IMR-90 (cell line): ENCODE data around the gene SF3B3. TPM values are rescaled to one million over a fixed set of nuclear protein-coding genes. Genes with fewer than 3 reads are reported as not detected.
A peak's percentile ranks its signal among the peaks of the same experiment; 100 is the strongest.

Experiments used
- ATAC-seq: fragments of 200-7000 bp; cut with Tn5 transposase; 2 replicates; pipeline ENCODE4 v1.9.1; 2020; ENCODE audit warnings: low read depth, mild to moderate bottlenecking, moderate library complexity
- BruUV-seq: library from RNA; stranded (reverse); fragments of 400-500 nt; replicated peaks from 2 replicates; lab custom pipeline; 2021; lab: Mats Ljungman, UMichigan
- CTCF ChIA-PET: fragments of 300-600 bp; formaldehyde crosslinking; extraction: SDS; loops from one replicate; lab custom pipeline; 2021; ENCODE audit warnings: antibody characterized with exemption; lab: Yijun Ruan, JAX
- POLR2A ChIA-PET: fragments of 300-600 bp; sonication (Branson Sonifier 250); formaldehyde crosslinking; loops from one replicate; lab custom pipeline; 2022; ENCODE audit warnings: antibody characterized with exemption; ENCODE audit not compliant: unreplicated experiment; lab: Charles Lee
- DNase-seq: peaks from one replicate; pipeline ENCODE4 v3.0.0; 2013
- H2AFZ ChIP-seq: replicated peaks from 2 replicates; pipeline ENCODE3; 2013; ENCODE audit warnings: low read length, mild to moderate bottlenecking; ENCODE audit not compliant: poor library complexity
- H2AK5ac ChIP-seq: 2 replicates; pipeline ENCODE4 v1.6.1; 2013; ENCODE audit warnings: low read depth, low read length, inconsistent platforms
- H2AK9ac ChIP-seq: replicated peaks from 2 replicates; pipeline ENCODE3; 2013; ENCODE audit warnings: mild to moderate bottlenecking, low read depth, low read length, moderate library complexity; ENCODE audit not compliant: poor library complexity
- H2BK120ac ChIP-seq: 2 replicates; pipeline ENCODE4 v1.6.1; 2013; ENCODE audit warnings: low read depth, low read length, inconsistent platforms
- H2BK15ac ChIP-seq: 3 replicates; pipeline ENCODE4 v1.6.1; 2013; ENCODE audit warnings: low read depth, low read length, inconsistent platforms
- H2BK20ac ChIP-seq: 2 replicates; pipeline ENCODE4 v1.6.1; 2013; ENCODE audit warnings: low read depth, mild to moderate bottlenecking, inconsistent platforms, low read length, moderate library complexity
- H2BK5ac ChIP-seq: 2 replicates; pipeline ENCODE4 v1.6.1; 2013; ENCODE audit warnings: mild to moderate bottlenecking, low read depth, low read length, inconsistent platforms; ENCODE audit not compliant: poor library complexity, severe bottlenecking
- H3K14ac ChIP-seq: replicated peaks from 2 replicates; pipeline ENCODE4 v1.6.1; 2013; ENCODE audit warnings: low read depth, low read length, inconsistent platforms
- H3K18ac ChIP-seq: 2 replicates; pipeline ENCODE4 v1.6.1; 2013; ENCODE audit warnings: low read depth, low read length, control low read depth
- H3K23ac ChIP-seq: 2 replicates; pipeline ENCODE4 v1.6.1; 2013; ENCODE audit warnings: low read depth, low read length, inconsistent platforms
- H3K27ac ChIP-seq: 2 replicates; pipeline ENCODE4 v1.5.1; 2013; ENCODE audit warnings: mild to moderate bottlenecking, control low read depth, low read length; ENCODE audit not compliant: insufficient read depth
- H3K27me3 ChIP-seq: 2 replicates; pipeline ENCODE4 v1.6.1; 2013; ENCODE audit warnings: low read length; ENCODE audit not compliant: control insufficient read depth, insufficient read depth
- H3K36me3 ChIP-seq: 2 replicates; pipeline ENCODE4 v1.6.1; 2013; ENCODE audit warnings: low read length, mixed read lengths; ENCODE audit not compliant: control insufficient read depth, insufficient read depth
- H3K4ac ChIP-seq: 2 replicates; pipeline ENCODE4 v1.6.1; 2013; ENCODE audit warnings: low read depth, low read length, inconsistent platforms
- H3K4me1 ChIP-seq: 2 replicates; pipeline ENCODE4 v1.6.1; 2013; ENCODE audit warnings: low read length, mixed read lengths; ENCODE audit not compliant: control insufficient read depth, insufficient read depth
- H3K4me2 ChIP-seq: 2 replicates; pipeline ENCODE4 v1.6.1; 2013; ENCODE audit warnings: low read depth, mild to moderate bottlenecking, control low read depth, low read length, moderate library complexity
- H3K4me3 ChIP-seq: 2 replicates; pipeline ENCODE4 v1.5.1; 2013; ENCODE audit warnings: low read depth, mild to moderate bottlenecking, control low read depth, low read length, moderate library complexity; ENCODE audit not compliant: insufficient read depth
- H3K56ac ChIP-seq: 2 replicates; pipeline ENCODE4 v1.6.1; 2013; ENCODE audit warnings: low read length, inconsistent platforms; ENCODE audit not compliant: insufficient read depth; ENCODE audit errors: extremely low read depth
- H3K79me1 ChIP-seq, 2 experiments: 2 replicates each; pipeline ENCODE4 v1.6.1; 2013; ENCODE audit warnings: low read length in 2 of 2, inconsistent platforms in 1 of 2, low read depth in 1 of 2
- H3K9ac ChIP-seq: 2 replicates; pipeline ENCODE4 v1.6.1; 2013; ENCODE audit warnings: low read depth, low read length, control low read depth
- H3K9me1 ChIP-seq: 2 replicates; pipeline ENCODE4 v1.6.1; 2013; ENCODE audit warnings: low read length, inconsistent platforms; ENCODE audit not compliant: insufficient read depth
- H3K9me3 ChIP-seq: 2 replicates; pipeline ENCODE4 v1.6.1; 2013; ENCODE audit warnings: low read length; ENCODE audit not compliant: control insufficient read depth, insufficient read depth
- H4K20me1 ChIP-seq: 2 replicates; pipeline ENCODE4 v1.6.1; 2013; ENCODE audit warnings: low read length, inconsistent platforms; ENCODE audit not compliant: insufficient read depth
- H4K5ac ChIP-seq: 2 replicates; pipeline ENCODE4 v1.6.1; 2013; ENCODE audit warnings: mild to moderate bottlenecking, low read depth, low read length, control low read depth
- H4K8ac ChIP-seq, 2 experiments: 2 replicates each; pipeline ENCODE4 v1.6.1; 2013; ENCODE audit warnings: low read depth in 2 of 2, low read length in 2 of 2, control low read depth in 1 of 2, inconsistent platforms in 1 of 2
- H4K91ac ChIP-seq: 2 replicates; pipeline ENCODE4 v1.6.1; 2013; ENCODE audit warnings: low read depth, low read length, inconsistent platforms; ENCODE audit not compliant: insufficient read depth
- CHD1 ChIP-seq: IDR thresholded peaks from 2 replicates; pipeline ENCODE4 v1.6.1; 2012; ENCODE audit warnings: low read depth, low read length, improper control_type of control experiment
- CTCF ChIP-seq: conservative IDR thresholded peaks from 2 replicates; pipeline ENCODE4 v1.5.1; 2012; ENCODE audit warnings: mild to moderate bottlenecking, low read depth, low read length, improper control_type of control experiment
- NFE2L2 ChIP-seq: fragments of 150-350 bp; IDR thresholded peaks from 2 replicates; pipeline ENCODE4 v1.6.1; 2016; ENCODE audit warnings: low read depth, mild to moderate bottlenecking, low read length
- RAD21 ChIP-seq: IDR thresholded peaks from 2 replicates; pipeline ENCODE4 v1.6.1; 2012; ENCODE audit warnings: low read length, improper control_type of control experiment
- RCOR1 ChIP-seq: IDR thresholded peaks from 2 replicates; pipeline ENCODE4 v1.6.1; 2012; ENCODE audit warnings: mild to moderate bottlenecking, low read length, improper control_type of control experiment; ENCODE audit not compliant: insufficient replicate concordance
- RFX5 ChIP-seq: IDR thresholded peaks from 2 replicates; pipeline ENCODE4 v1.8.0; 2012; ENCODE audit warnings: low read depth, mild to moderate bottlenecking, low read length, moderate library complexity
- WGBS, 2 experiments: methylation state at CpG; one replicate each; pipeline versions ENCODE4 v1.1.5 to v1.1.7; 2013; ENCODE audit warnings: missing lambda C conversion rate in 2 of 2; ENCODE audit not compliant: insufficient read length in 1 of 2; ENCODE audit errors: extremely low coverage in 2 of 2; 5-methylcytosine and 5-hydroxymethylcytosine counted together
- dilution Hi-C: fragments of 300-500 bp; cut with HindIII; formaldehyde crosslinking; loops from one replicate; pipeline ENCODE4 v1.14.3; 2018; ENCODE audit warnings: low sequenced_read_pairs; ENCODE audit not compliant: unreplicated experiment
- in situ Hi-C: fragments of 300-500 bp; cut with MboI; formaldehyde crosslinking; loops from 3 replicates; pipeline ENCODE4 v1.14.3; 2019; ENCODE audit warnings: low sequenced_read_pairs, inconsistent platforms, mixed read lengths
- intact Hi-C: fragments of 100-400 bp; cut with micrococcal nuclease; formaldehyde crosslinking; loops from 2 replicates; pipeline ENCODE4 v1.10.0; 2022
- polyA plus RNA-seq, 3 experiments: library from polyadenylated mRNA; depleted of rRNA; stranded (reverse); fragments of >200 nt; gene quantifications; 2 replicates each; pipeline ENCODE4 v1.2.3, GENCODE V29; 2012; ENCODE audit warnings: low replicate concordance in 1 of 3
- total RNA-seq: library from RNA; depleted of rRNA; stranded (reverse); fragments of >200 nt; gene quantifications from 2 replicates; pipeline ENCODE4 v1.2.3, GENCODE V29; 2012

Gene SF3B3
- total and polyA plus RNA-seq, 2 of the 4 experiments (the other 2 are of a cell fraction): 97.9 to 134 TPM

GRCh38 chr16:70582280-70582978 lies 58.8 kb downstream of the SF3B3 start:
- peak overlapping the region; percentile 15; the same call in 1 of the 2 replicates for H2AK5ac ChIP-seq
- H3K4me3 ChIP-seq: no peak overlapping the region
- no peaks in the 10 kb centered on the region for H3K9me1 ChIP-seq
- no peaks in the 10 kb centered on the region; the same call in 1 of the 2 replicates for H3K27me3 ChIP-seq
- no peak for DNase-seq
- intact Hi-C loops (no loop called here), dilution Hi-C loops (no loop called here), in situ Hi-C loops (no loop called here)
- no peak overlapping the region for H4K5ac ChIP-seq
- H3K9me3 ChIP-seq: no peaks in the 10 kb centered on the region
- peak overlapping the region; percentile 13 for H2AFZ ChIP-seq
- no peaks in the 10 kb centered on the region for H3K79me1 ChIP-seq
- H4K20me1 ChIP-seq: no peaks in the 10 kb centered on the region
- BruUV-seq: no TSS peak
- ChIA-PET POLR2A (no interaction called here), CTCF (no interaction called here)
- peak overlapping the region; percentile 15 for H2AK9ac ChIP-seq
- peak; percentile 59 for ATAC-seq
- no peak overlapping the region for H3K27ac ChIP-seq
- 54% methylated on average over 3 of the region's 11 CpGs; no CpG with 5 or more reads in 1 of the 2 experiments for WGBS, 2 experiments
- H3K23ac ChIP-seq: no peak overlapping the region
- no peak overlapping the region for H3K18ac ChIP-seq
- H3K4me1 ChIP-seq: peaks cover under 1% of the 10 kb centered on the region; the same call in 1 of the 2 replicates
- H2BK20ac ChIP-seq: no peak overlapping the region
- no peak overlapping the region for H4K8ac ChIP-seq
- H3K14ac ChIP-seq: no peak overlapping the region
- H2BK5ac ChIP-seq: no peak overlapping the region
- no peak overlapping the region for H3K9ac ChIP-seq
- H2BK120ac ChIP-seq: no peak overlapping the region
- no peak overlapping the region; the same call in 2 of the 3 replicates for H2BK15ac ChIP-seq
- TF ChIP-seq CTCF: peak; percentile 20; the same call in 1 of the 2 replicates
- no peak for TF ChIP-seq NFE2L2
- no peak for TF ChIP-seq RCOR1
- TF ChIP-seq RFX5: no peak
- no peak for TF ChIP-seq RAD21
- no peak for TF ChIP-seq CHD1
- no peak overlapping the region for H3K4ac ChIP-seq
- no peak overlapping the region for H3K4me2 ChIP-seq
- no peak overlapping the region for H4K91ac ChIP-seq
- H3K56ac ChIP-seq: no peak overlapping the region
- H3K36me3 ChIP-seq: no peaks in the 10 kb centered on the region
